ENCODE measurements around the gene PTGFRN. TPM values are rescaled to one million over a fixed set of nuclear protein-coding genes. Genes with fewer than 3 reads are reported as not detected.

The PTGFRN gene
- total RNA-seq, 4 donors from 2014 or later, result 4.7 to 16.1 (median 14.6) TPM

DNA sequence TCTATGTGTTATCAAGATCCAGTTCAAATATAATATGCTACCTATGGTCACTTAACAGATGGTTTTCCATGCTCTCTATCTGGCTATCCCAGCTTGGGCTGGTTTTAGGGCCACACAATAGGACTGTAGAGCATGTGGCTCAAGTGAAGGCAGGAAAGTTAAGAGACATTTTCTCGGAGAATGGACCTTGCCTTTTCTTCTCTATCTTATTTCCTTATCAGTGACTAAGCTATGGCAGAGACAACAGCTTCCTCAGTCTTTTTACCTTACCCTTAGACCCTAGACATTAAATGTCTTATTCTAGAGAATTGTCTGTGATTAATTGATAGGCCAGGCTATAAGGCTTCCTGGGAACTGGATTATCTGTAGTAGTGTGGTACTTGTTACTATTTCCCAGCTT is 120.0 kb downstream of the PTGFRN start:
- TF ChIP-seq, protein P1, sequence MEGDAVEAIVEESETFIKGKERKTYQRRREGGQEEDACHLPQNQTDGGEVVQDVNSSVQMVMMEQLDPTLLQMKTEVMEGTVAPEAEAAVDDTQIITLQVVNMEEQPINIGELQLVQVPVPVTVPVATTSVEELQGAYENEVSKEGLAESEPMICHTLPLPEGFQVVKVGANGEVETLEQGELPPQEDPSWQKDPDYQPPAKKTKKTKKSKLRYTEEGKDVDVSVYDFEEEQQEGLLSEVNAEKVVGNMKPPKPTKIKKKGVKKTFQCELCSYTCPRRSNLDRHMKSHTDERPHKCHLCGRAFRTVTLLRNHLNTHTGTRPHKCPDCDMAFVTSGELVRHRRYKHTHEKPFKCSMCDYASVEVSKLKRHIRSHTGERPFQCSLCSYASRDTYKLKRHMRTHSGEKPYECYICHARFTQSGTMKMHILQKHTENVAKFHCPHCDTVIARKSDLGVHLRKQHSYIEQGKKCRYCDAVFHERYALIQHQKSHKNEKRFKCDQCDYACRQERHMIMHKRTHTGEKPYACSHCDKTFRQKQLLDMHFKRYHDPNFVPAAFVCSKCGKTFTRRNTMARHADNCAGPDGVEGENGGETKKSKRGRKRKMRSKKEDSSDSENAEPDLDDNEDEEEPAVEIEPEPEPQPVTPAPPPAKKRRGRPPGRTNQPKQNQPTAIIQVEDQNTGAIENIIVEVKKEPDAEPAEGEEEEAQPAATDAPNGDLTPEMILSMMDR (IDR thresholded peaks at IDR 0.05; ENCODE audit: low read depth), result no peak

DNA sequence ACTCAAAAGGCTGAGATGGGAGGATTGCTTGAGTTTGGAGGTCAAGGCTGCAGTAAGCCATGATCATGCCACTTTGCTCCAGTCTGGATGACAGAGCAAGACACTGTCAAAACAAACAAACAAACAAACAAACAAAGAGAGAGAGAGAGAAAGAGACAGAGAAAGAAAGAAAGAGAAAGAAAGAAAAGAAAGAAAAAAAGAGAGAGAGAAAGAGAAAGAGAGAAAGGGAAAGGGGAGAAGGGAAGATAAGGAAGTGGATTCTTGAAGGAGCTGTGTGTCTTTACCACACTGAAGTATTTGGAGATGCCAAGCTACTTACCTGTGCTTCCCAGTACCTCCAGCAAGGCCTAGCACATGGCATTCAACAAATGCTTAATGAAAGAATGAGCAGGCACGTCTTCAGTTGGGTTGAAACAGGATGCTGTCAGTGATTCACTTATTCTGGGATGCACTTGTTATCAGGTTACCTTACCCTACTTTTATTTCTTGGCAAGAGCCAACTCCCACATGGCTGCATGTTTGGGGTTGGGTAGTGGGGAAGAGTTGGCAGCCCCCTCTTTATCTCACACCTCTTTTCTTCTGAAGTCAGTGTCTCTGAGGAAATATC is 120.7 kb downstream of the PTGFRN start:
- TF ChIP-seq, protein P1 (IDR thresholded peaks at IDR 0.05; ENCODE audit: low read depth), result no peak

- TF ChIP-seq, protein P1 (IDR thresholded peaks at IDR 0.05; ENCODE audit: low read depth), result no peak
Measured at GRCh38 chr1:117032266-117032665, 122.5 kb downstream of the PTGFRN start.

GRCh38 chr1:117032681-117033539 is 123.2 kb downstream of the PTGFRN start:
- TF ChIP-seq, protein P1 (IDR thresholded peaks at IDR 0.05; ENCODE audit: low read depth), result no peak

GRCh38 chr1:117033772-117034171 is 124.1 kb downstream of the PTGFRN start:
- TF ChIP-seq, protein P1 (IDR thresholded peaks at IDR 0.05; ENCODE audit: low read depth), result no peak

DNA sequence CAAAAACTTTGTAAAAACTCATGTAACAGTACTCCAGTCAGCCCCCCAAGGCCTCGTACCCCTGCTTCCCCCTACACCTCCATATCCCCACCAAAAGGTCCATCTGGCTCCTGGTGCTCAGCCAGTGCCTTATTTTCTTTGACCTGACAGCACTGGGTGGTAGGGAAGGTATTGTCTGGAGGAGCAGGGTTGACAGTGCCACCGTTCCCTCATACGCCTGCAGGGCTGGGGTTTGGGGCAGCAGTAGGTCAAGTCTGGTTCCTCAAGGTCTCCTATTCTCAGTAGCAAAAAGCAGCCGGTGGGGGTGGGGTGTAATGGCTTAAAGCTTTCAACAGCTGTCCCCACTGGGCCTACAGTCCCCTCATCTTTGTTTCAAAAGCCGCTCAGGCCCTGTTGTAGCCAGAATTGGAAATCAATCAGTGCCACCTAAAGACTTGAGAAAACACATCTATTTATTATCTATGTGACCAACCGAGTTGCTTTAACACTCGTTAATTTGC is 125.1 kb downstream of the PTGFRN start:
- TF ChIP-seq, protein P1 (IDR thresholded peaks at IDR 0.05; ENCODE audit: low read depth), result no peak

DNA sequence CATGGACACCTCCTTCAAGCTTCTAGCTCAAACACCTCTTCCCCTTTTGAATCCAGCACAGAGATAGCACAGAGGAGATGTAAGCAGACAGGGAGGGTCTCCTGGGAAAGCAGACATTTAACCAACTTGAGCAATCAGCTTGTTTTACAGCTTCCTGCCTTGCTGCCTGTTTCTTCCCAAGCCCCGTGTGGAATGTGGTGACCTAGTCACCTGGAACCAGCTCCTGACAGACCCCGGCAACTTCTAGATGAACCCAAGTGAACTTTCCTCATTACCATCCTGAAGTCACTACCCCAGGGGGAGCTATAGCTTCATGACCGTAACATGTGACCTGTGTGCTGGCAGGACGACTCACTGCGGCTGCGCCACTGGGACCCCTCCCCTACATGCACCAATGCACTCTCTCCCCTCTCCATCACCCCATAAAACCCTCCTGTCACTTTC is 126.3 kb downstream of the PTGFRN start:
- TF ChIP-seq, protein P1 (IDR thresholded peaks at IDR 0.05; ENCODE audit: low read depth), result no peak
